ENCODE results near the gene TAF5. TPM values are rescaled to one million over a fixed set of nuclear protein-coding genes. Genes with fewer than 3 reads are reported as not detected.

Gene TAF5
- total and polyA plus RNA-seq, 2 donors (not counting 1 experiment from before 2014, with no cell fraction given) = 2.4 to 5.5 TPM

DNA sequence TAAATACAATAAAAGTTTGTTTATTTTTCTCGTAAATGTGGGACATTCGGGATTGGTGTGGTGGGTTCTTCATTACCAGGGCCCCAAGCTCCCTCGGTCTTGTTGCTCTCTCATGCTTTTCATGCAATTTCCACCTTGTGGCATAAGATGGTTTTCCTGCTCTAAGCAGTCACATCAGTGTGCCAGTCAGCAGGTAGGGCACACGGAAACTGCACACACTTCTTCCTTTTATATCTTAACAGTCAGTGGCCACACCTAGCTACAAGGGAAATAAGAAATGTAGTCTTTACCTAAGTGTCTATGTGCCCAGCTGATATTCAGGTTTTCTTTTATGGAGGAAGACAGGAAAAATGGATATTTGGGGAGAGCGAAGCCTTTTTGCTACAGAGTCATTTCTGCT lies 6.5 kb downstream of the TAF5 start:
- intact Hi-C loops (cut with micrococcal nuclease) = no loop called here
- no peak overlapping the region for H3K9ac ChIP-seq (ENCODE audit: low read length)
- no peak overlapping the region for H3K4me3 Mint-ChIP-seq
- H3K27ac Mint-ChIP-seq = no peak overlapping the region
- no peaks in the 10 kb centered on the region for H3K9me3 Mint-ChIP-seq (ENCODE audit: insufficient read depth)
- no peaks in the 10 kb centered on the region for H3K27me3 Mint-ChIP-seq
- H4K20me1 ChIP-seq (ENCODE audit: control insufficient read depth, insufficient read depth, low read length, poor library complexity, severe bottlenecking) = no peaks in the 10 kb centered on the region
- peaks cover 0 to 6% of the 10 kb centered on the region in 2 donors for H3K4me1 ChIP-seq (ENCODE audit: control insufficient read depth in 2 of 2, insufficient read depth in 2 of 2, low read length in 2 of 2)
- H3K4me3 ChIP-seq (ENCODE audit: control extremely low read depth in 1 of 5, extremely low read depth in 1 of 5, insufficient read depth in 1 of 5, low read depth in 2 of 5, low read length in 4 of 5) = no peak overlapping the region
- peaks cover 25% of the 10 kb centered on the region for H3K79me2 ChIP-seq (ENCODE audit: control insufficient read depth, insufficient read depth, low read length)
- ATAC-seq (ENCODE audit: low read depth) (no peak), DNase-seq (no peak)
- peaks cover 3% of the 10 kb centered on the region for H3K4me1 Mint-ChIP-seq
- CTCF ChIA-PET = no interaction called here
- H2AFZ ChIP-seq (ENCODE audit: insufficient read depth, low read depth, low read length, poor library complexity, severe bottlenecking) = no peak overlapping the region
- TF ChIP-seq, protein P1, sequence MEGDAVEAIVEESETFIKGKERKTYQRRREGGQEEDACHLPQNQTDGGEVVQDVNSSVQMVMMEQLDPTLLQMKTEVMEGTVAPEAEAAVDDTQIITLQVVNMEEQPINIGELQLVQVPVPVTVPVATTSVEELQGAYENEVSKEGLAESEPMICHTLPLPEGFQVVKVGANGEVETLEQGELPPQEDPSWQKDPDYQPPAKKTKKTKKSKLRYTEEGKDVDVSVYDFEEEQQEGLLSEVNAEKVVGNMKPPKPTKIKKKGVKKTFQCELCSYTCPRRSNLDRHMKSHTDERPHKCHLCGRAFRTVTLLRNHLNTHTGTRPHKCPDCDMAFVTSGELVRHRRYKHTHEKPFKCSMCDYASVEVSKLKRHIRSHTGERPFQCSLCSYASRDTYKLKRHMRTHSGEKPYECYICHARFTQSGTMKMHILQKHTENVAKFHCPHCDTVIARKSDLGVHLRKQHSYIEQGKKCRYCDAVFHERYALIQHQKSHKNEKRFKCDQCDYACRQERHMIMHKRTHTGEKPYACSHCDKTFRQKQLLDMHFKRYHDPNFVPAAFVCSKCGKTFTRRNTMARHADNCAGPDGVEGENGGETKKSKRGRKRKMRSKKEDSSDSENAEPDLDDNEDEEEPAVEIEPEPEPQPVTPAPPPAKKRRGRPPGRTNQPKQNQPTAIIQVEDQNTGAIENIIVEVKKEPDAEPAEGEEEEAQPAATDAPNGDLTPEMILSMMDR (IDR thresholded peaks at IDR 0.05) = no peak
- no peak for TF ChIP-seq EZH2 (IDR thresholded peaks at IDR 0.05; ENCODE audit: borderline replicate concordance, insufficient read depth, low read depth, low read length, poor library complexity, severe bottlenecking)
- H3K27ac ChIP-seq (ENCODE audit: low read length in 2 of 2) = no peak overlapping the region
- no peaks in the 10 kb centered on the region for H3K9me3 ChIP-seq (ENCODE audit: control extremely low read depth in 1 of 3, control insufficient read depth in 2 of 3, insufficient read depth in 1 of 3, low read length in 2 of 3)
- no peaks in the 10 kb centered on the region for H3K27me3 ChIP-seq (replicated peaks in 1 of 4; ENCODE audit: control extremely low read depth in 1 of 4, control insufficient read depth in 3 of 4, insufficient read depth in 4 of 4, low read length in 3 of 4)
- POLR2A ChIA-PET = no interaction called here
- H3K36me3 ChIP-seq (replicated peaks in 1 of 2; ENCODE audit: control extremely low read depth in 1 of 2, control insufficient read depth in 1 of 2, extremely low read depth in 1 of 2, insufficient read depth in 2 of 2, low read length in 1 of 2) = peaks cover 8 to 26% of the 10 kb centered on the region in 2 experiments
- 100% methylated on average over 3 of the region's 5 CpGs for WGBS (ENCODE audit: insufficient coverage)
- no peak overlapping the region for H3K4me2 ChIP-seq (replicated peaks; ENCODE audit: low read depth, low read length, poor library complexity, severe bottlenecking)

DNA sequence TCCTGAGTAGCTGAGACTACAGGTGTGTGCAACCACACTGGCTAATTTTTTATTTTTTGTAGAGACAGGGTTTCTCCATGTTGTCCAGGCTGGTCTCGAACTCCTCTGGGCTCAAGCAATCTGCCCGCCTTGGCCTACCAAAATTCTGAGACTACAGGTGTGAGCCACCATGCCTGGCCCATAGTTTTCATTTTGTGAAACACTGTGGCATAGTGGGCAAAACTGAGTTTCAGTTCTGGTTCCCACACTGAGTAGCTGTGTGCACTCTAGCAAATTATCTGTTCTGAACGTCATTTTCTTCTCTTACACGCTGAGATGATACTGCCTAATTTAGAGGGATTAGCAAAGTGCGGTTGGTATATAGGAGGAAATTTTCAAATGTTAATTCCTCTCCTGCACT lies 15.0 kb downstream of the TAF5 start:
- intact Hi-C loops (cut with micrococcal nuclease) = no loop called here
- no peak overlapping the region for H3K4me3 ChIP-seq (ENCODE audit: control extremely low read depth in 1 of 5, extremely low read depth in 1 of 5, insufficient read depth in 1 of 5, low read depth in 2 of 5, low read length in 4 of 5)
- no peak overlapping the region for H3K4me3 Mint-ChIP-seq
- H3K4me1 Mint-ChIP-seq = peaks cover 5% of the 10 kb centered on the region
- no peaks in the 10 kb centered on the region for H4K20me1 ChIP-seq (ENCODE audit: control insufficient read depth, insufficient read depth, low read length, poor library complexity, severe bottlenecking)
- no peaks in the 10 kb centered on the region for H3K9me3 ChIP-seq (ENCODE audit: control extremely low read depth in 1 of 3, control insufficient read depth in 2 of 3, insufficient read depth in 1 of 3, low read length in 2 of 3)
- ChIA-PET POLR2A (no interaction called here), CTCF (interaction anchor here (0.6 kb wide), 1 partner anchor 18 kb away, joined by 5 read pairs; no protein-coding TSS in a partner anchor)
- no peak overlapping the region for H3K9ac ChIP-seq (ENCODE audit: low read length)
- no peaks in the 10 kb centered on the region for H3K27me3 Mint-ChIP-seq
- no peaks in the 10 kb centered on the region for H3K9me3 Mint-ChIP-seq (ENCODE audit: insufficient read depth)
- H3K79me2 ChIP-seq (ENCODE audit: control insufficient read depth, insufficient read depth, low read length) = no peaks in the 10 kb centered on the region
- no peak overlapping the region for H3K27ac ChIP-seq (ENCODE audit: low read length in 2 of 2)
- H3K27me3 ChIP-seq (replicated peaks in 1 of 4; ENCODE audit: control extremely low read depth in 1 of 4, control insufficient read depth in 3 of 4, insufficient read depth in 4 of 4, low read length in 3 of 4) = no peaks in the 10 kb centered on the region
- no peak overlapping the region for H2AFZ ChIP-seq (ENCODE audit: insufficient read depth, low read depth, low read length, poor library complexity, severe bottlenecking)
- peak; percentile 21 for ATAC-seq (ENCODE audit: low read depth)
- no peaks in the 10 kb centered on the region for H3K4me1 ChIP-seq (ENCODE audit: control insufficient read depth in 2 of 2, insufficient read depth in 2 of 2, low read length in 2 of 2)
- H3K36me3 ChIP-seq (replicated peaks in 1 of 2; ENCODE audit: control extremely low read depth in 1 of 2, control insufficient read depth in 1 of 2, extremely low read depth in 1 of 2, insufficient read depth in 2 of 2, low read length in 1 of 2) = peaks cover 4 to 26% of the 10 kb centered on the region in 2 experiments
- WGBS (ENCODE audit: insufficient coverage) = 67% methylated on average over 2 of the region's 5 CpGs
- TF ChIP-seq EZH2 (IDR thresholded peaks at IDR 0.05; ENCODE audit: borderline replicate concordance, insufficient read depth, low read depth, low read length, poor library complexity, severe bottlenecking) = no peak
- TF ChIP-seq, protein P1 (IDR thresholded peaks at IDR 0.05) = no peak
- H3K27ac Mint-ChIP-seq = no peak overlapping the region
- no peak for DNase-seq
- H3K4me2 ChIP-seq (replicated peaks; ENCODE audit: low read depth, low read length, poor library complexity, severe bottlenecking) = no peak overlapping the region
